HEK293T (cell line): ENCODE data around the gene COL4A3.

Experiments
- ARNT ChIP-seq: fragments of 450-650 bp; IDR thresholded peaks from 2 replicates; pipeline ENCODE4 v1.6.1; 2017; ENCODE audit warnings: mild to moderate bottlenecking
- CTBP1 ChIP-seq: fragments of 450-650 bp; IDR thresholded peaks from 2 replicates; pipeline ENCODE4 v1.6.1; 2016; ENCODE audit warnings: borderline replicate concordance
- ELF4 ChIP-seq: fragments of 450-650 bp; IDR thresholded peaks from 2 replicates; pipeline ENCODE4 v1.6.1; 2017; ENCODE audit warnings: antibody characterized with exemption
- FOXA1 ChIP-seq: fragments of 450-650 bp; IDR thresholded peaks from 2 replicates; pipeline ENCODE4 v1.6.1; 2016; ENCODE audit warnings: mild to moderate bottlenecking
- FOXK2 ChIP-seq: fragments of 450-650 bp; IDR thresholded peaks from 2 replicates; pipeline ENCODE4 v1.6.1; 2016; ENCODE audit warnings: mild to moderate bottlenecking

DNA sequence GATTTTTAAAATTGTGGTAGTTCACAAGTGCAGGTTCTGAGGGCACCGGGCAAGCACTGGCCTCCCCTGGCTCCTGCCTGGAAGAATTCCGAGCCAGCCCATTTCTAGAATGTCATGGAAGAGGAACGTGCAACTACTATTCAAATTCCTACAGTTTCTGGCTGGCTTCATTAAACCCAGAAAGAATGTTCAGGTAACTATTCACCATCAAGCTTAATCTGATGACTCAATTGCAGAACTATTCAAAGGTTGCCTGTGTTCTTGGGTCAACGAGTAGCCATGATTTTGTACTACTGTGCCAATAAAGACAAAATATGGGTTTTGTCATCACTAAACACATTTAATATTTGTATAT lies 146.3 kb downstream of the COL4A3 start:
- TF ChIP-seq ELF4 = no peak
- TF ChIP-seq CTBP1 = no peak
- TF ChIP-seq FOXK2 = no peak
- TF ChIP-seq FOXA1 = no peak
- TF ChIP-seq ARNT = no peak
